OCI-LY1 (cell line): ENCODE data around the gene CDH22.

Experiments
- CTCF ChIP-seq: fragments of 200-600 bp; sonication (generic), shearing (Covaris generic); IDR thresholded peaks from 2 replicates; pipeline ENCODE4 v1.5.1; 2017; ENCODE audit warnings: mild to moderate bottlenecking, antibody characterized with exemption, low read length, moderate library complexity, mixed read lengths
- EZH2 ChIP-seq: fragments of 200-600 bp; sonication (generic), shearing (Covaris generic); IDR thresholded peaks from 2 replicates; pipeline ENCODE4 v1.8.0; 2017; ENCODE audit warnings: borderline replicate concordance, mixed run types, mild to moderate bottlenecking, antibody characterized with exemption, low read length, moderate library complexity, mixed read lengths

GRCh38 chr20:46132705-46133120, 175.6 kb downstream of the CDH22 start:
- TF ChIP-seq CTCF = peak; percentile 82
- TF ChIP-seq EZH2 = no peak
